GM11168 (cell line): ENCODE data around the gene SLC45A2.
"Not testable (repeated sequence)": the region's sequence is repeated elsewhere in the genome, so short reads cannot be mapped to it uniquely, and the experiment has no call there.

ENCODE experiments used
- in situ Hi-C: fragments of 300-500 bp; cut with MboI; formaldehyde crosslinking; loops from one replicate; pipeline ENCODE4 v1.12.0; 2022; ENCODE audit warnings: low sequenced_read_pairs; ENCODE audit not compliant: unreplicated experiment

Gene SLC45A2

GRCh38 chr5:33934176-33934575, 50.3 kb downstream of the SLC45A2 start:
- in situ Hi-C loops = loop anchor here (10.0 to 25.0 kb wide), 2 partner anchors 349 to 497 kb away; partner anchors contain the start of gene TARS1

DNA sequence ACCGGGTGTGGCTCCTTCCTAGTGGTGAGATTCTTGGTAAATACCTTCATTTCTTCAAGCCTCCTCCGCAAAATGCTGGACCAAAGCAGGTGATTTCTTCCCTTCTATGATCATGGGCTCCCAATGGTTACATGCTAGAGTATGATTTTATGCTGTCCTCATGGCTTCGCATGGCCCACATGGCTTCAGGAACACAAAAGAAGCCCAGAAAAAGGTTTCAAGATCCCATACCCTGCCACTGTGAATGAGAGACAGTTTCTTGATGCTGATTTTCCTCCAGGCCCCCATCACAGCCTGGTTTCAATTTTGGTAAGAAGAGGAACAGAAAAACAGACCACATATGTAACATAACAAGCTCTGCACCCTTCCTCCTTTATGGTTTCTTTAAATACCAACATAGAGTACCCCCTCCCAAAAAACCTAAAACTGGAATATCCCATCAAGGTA, 50.7 kb downstream of the SLC45A2 start:
- in situ Hi-C loops = loop anchor here (10.0 to 25.0 kb wide), 2 partner anchors 349 to 496 kb away; partner anchors contain the start of gene TARS1

DNA sequence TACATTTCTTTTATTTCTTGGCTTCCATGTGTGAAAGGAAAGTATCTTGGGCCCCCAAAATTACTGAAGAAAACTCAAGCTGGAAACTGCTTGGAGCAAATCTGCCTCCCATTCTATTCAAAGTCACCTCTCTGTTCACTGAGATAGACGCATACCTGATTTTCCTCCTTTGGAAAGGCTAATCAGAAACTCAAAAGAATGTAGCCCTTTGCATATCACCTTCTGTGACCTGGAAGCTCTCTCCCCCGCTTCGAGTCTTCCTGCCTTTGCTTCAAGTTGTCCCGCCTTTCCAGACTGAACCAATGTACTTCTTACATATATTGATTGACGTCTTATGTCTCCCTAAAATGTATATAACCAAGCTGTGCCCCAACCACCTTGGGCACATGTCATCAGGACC, 53.4 kb downstream of the SLC45A2 start:
- in situ Hi-C loops = loop anchor here (10.0 to 25.0 kb wide), 2 partner anchors 346 to 494 kb away; partner anchors contain the start of gene TARS1

DNA sequence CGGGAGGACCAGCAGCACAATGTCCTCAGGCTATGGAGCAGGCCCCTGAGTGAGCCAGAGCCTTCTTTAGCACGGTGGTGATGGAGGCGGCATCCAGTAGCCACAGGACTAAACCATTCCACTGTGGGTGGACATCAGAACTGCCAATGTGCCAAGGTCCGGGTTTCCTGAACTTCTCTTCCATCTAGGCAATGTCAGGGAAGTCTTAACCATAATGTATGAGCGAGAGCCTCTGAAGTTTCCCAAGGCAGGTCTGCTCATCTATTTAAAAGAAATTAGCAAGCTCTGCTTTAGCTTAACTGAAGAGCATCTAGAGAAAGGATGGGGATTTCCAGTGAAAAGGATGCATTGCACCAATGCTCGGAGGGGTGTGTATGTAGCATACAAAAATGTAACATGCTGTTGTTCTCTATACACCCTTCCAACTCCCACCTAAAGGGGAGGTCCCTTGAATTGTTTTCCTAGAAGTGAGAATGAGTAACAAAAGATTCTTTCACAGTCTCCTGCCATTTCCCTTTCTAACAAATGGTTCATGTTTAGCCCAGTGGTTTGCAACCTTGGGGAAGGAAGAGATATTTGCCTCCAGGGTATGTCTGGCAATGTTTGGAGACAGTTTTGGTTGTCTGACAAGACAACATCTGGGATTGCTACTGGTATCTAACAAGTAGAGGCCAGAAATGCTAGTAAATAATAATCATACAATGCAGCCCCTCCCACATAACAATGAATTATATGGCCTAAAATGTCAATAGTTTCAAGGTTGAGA, 54.4 kb downstream of the SLC45A2 start:
- in situ Hi-C loops = loop anchor here (10.0 to 25.0 kb wide), 2 partner anchors 345 to 493 kb away; partner anchors contain the start of gene TARS1

GRCh38 chr5:33928283-33928682, 56.2 kb downstream of the SLC45A2 start:
- in situ Hi-C loops = loop anchor here (25.0 kb wide), 1 partner anchor 491 kb away; the partner anchor contains the start of gene TARS1

- in situ Hi-C loops = loop anchor here (25.0 kb wide), 1 partner anchor 490 kb away; the partner anchor contains the start of gene TARS1
Measured at GRCh38 chr5:33927685-33928084, 56.8 kb downstream of the SLC45A2 start.

DNA sequence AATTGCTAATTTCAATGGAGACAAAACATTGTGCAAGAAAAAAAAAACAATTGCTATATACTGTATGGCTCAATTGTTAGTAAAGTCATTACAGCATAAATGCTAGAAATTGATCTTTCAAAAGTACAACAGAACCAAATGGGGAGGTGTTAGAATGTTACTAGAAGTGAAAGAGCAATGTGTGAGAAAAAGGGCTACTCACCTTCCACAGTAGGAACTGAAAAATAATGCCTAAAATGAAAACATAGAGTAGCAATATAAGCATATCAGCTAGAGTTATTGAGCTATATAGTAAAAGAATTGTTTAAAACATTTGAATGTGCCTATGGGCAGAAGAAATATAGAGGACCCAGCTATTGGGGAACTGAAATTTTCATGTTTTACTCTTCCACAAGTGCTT, 59.2 kb downstream of the SLC45A2 start:
- in situ Hi-C loops = loop anchor here (25.0 kb wide), 1 partner anchor 488 kb away; the partner anchor contains the start of gene TARS1

DNA sequence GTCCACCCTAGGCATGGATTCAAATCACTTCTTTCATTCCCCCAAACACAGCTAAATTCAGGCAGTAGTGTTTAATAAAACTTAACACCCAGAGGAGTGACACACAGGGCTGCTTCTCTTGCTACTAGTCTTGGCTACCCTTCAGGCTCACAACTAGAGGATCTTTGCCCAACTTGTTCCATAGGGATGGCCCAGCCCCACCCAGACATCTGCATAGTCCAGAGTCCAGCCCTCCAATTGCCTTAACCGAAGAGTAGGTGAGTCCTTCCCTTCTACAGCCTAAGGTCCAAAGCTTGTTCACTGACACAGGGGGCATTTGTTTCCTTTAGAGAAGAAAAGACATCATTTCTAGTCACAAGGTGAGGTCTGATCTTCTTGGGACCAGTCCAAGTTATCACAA, 63.5 kb downstream of the SLC45A2 start:
- in situ Hi-C loops = no loop called here

DNA sequence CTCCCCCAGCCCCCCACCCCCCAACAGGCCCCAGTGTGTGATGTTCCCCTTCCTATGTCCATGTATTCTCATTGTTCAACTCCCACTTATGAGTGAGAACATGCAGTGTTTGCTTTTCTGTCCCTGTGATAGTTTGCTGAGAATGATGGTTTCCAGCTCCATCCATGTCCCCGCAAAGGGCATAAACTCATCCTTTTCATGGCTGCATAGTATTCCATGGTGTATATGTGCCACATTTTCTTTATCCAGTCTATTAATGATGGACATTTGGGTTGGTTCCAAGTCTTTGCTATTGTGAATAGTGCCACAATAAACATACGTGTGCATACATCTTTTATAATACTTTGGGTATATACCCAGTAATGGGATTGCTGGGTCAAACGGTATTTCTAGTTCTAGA, 69.6 kb downstream of the SLC45A2 start:
- in situ Hi-C loops = not testable (repeated sequence)

DNA sequence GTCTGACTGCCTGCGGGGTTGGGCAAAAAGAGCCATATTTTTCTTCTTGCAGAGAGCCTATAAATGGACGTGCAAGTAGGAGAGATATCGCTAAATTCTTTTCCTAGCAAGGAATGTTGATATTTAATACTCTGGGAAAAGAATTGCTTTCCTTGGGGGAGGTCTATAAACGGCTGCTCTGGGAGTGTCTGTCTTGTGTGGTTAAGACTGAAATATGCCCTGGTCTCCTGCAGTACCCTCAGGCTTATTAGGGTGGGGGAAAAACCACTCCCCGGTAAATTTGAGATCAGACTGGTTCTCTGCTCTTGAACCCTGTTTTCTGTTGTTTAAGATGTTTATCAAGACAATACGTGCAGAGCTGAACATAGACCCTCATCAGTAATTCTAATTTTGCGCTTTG, 78.2 kb downstream of the SLC45A2 start:
- in situ Hi-C loops = not testable (repeated sequence)

- in situ Hi-C loops = no loop called here
Measured at GRCh38 chr5:33905381-33905780, 79.1 kb downstream of the SLC45A2 start.

GRCh38 chr5:33903118-33903517, 81.4 kb downstream of the SLC45A2 start:
- in situ Hi-C loops = no loop called here

DNA sequence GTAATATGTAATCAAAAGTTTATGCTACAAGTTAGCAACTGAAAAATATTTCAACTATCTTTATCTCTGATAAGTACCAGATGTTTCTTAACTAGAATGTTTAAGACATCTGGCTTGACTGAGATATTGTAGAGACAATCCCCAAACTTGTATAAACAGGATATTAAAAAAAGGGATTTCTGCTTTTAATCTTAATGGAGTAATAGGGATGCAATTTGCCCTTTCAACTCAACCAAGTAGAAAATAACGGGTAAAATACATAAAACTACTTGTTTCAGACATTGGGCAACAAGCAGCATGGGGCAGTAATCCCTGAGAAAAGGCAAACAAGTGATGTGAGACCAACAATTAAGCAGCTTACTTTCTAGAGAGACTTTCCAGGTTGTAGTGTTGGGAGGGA, 83.3 kb downstream of the SLC45A2 start:
- in situ Hi-C loops = no loop called here
